Measurements from ENCODE around the gene MTUS2.

Gene MTUS2

GRCh38 chr13:29519921-29520320 lies 699.8 kb downstream of the MTUS2 start:
- Histone ChIP-seq H3K4me1 (ENCODE audit: control insufficient read depth in 1 of 2, insufficient read depth in 1 of 2, low read depth in 1 of 2, low read length in 1 of 2) (peaks cover 6 to 10% of the 10 kb centered on the region in 2 experiments), H3K27me3 (no peaks in the 10 kb centered on the region), H3K9me3 (no peaks in the 10 kb centered on the region), H3K27ac (no peak overlapping the region), H3K36me3 (peaks cover 53% of the 10 kb centered on the region), H3K4me3 (ENCODE audit: low read depth in 1 of 2, low read length in 1 of 2) (no peak overlapping the region)
- no peak for TF ChIP-seq CTCF (IDR thresholded peaks at IDR 0.05)

DNA sequence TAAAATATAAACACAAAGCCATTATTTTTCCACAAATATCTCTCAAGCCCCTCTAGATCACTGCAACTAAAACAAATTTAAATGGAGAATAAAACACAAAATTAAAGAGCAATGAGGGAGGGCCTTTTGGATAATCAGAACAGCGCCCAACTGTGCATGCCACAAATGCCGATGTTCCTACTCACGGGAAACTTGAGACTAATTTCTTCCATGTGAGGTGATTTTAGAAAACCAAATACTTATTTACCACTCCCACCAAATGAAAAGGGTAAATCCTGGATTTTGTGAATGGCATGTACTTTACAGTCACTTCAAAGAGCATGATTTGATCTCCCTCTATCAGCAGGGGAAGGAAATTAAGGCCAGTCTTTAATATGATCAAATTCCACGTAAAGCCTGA lies 700.5 kb downstream of the MTUS2 start:
- Histone ChIP-seq H3K27ac (no peak overlapping the region), H3K36me3 (peaks cover 47% of the 10 kb centered on the region), H3K27me3 (no peaks in the 10 kb centered on the region), H3K4me1 (ENCODE audit: control insufficient read depth in 1 of 2, insufficient read depth in 1 of 2, low read depth in 1 of 2, low read length in 1 of 2) (peaks cover 6 to 10% of the 10 kb centered on the region in 2 experiments), H3K4me3 (ENCODE audit: low read depth in 1 of 2, low read length in 1 of 2) (no peak overlapping the region), H3K9me3 (no peaks in the 10 kb centered on the region)
- no peak for TF ChIP-seq CTCF (IDR thresholded peaks at IDR 0.05)

- Histone ChIP-seq H3K4me1 (ENCODE audit: control insufficient read depth in 1 of 2, insufficient read depth in 1 of 2, low read depth in 1 of 2, low read length in 1 of 2) (peaks cover 6 to 10% of the 10 kb centered on the region in 2 experiments), H3K27me3 (no peaks in the 10 kb centered on the region), H3K27ac (no peak overlapping the region), H3K9me3 (no peaks in the 10 kb centered on the region), H3K36me3 (peaks cover 43% of the 10 kb centered on the region), H3K4me3 (ENCODE audit: low read depth in 1 of 2, low read length in 1 of 2) (no peak overlapping the region)
- TF ChIP-seq CTCF (IDR thresholded peaks at IDR 0.05): no peak
These were observed 701.2 kb downstream of the MTUS2 start for GRCh38 chr13:29521336-29521735.

DNA sequence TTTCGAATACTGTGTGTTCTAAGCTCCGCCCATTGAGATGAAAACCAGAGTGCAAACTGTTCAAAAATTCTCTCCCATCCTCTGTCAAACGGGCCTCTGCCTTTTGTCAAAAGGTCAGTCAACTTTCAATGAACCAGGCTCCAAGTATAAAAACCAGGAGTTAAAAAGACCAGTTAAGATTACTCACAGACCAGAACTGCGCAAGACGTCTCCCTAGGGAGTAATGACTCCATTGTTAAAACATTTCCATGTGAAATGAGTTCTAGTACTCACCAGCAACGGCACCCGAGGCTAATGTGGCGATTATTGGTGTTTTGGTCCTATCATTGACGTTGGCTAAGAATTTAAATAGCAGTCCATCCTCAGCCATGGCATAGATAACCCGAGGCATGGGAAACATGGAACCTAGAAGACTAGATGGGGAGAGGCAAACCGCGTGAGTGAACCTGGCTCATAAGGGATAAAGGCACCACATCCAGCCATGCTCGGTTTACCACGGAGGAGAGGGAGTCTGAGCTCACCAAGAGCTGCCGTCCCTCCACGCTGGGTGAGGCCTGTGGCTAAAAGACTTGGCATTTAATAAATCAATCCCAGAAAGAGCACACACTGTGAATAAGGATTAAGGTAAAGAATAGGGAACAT lies 702.0 kb downstream of the MTUS2 start:
- H3K9me3 ChIP-seq: no peaks in the 10 kb centered on the region

GRCh38 chr13:29523199-29523961 lies 703.2 kb downstream of the MTUS2 start:
- no peaks in the 10 kb centered on the region for H3K4me1 ChIP-seq (ENCODE audit: control insufficient read depth in 1 of 2, insufficient read depth in 1 of 2, low read depth in 1 of 2, low read length in 1 of 2)
- no peak for TF ChIP-seq CTCF (IDR thresholded peaks at IDR 0.05)
- no peaks in the 10 kb centered on the region for H3K9me3 ChIP-seq
- no peaks in the 10 kb centered on the region for H3K27me3 ChIP-seq
- H3K36me3 ChIP-seq: peaks cover 54% of the 10 kb centered on the region
- H3K4me3 ChIP-seq (ENCODE audit: low read depth in 1 of 2, low read length in 1 of 2): no peak overlapping the region
- H3K27ac ChIP-seq: no peak overlapping the region

More for the DNA sequence above, 702.0 kb downstream of the MTUS2 start:
- H3K36me3 ChIP-seq: peaks cover 43% of the 10 kb centered on the region
- no peak overlapping the region for H3K4me3 ChIP-seq (ENCODE audit: low read depth in 1 of 2, low read length in 1 of 2)
- peaks cover 3% of the 10 kb centered on the region in 2 experiments for H3K4me1 ChIP-seq (ENCODE audit: control insufficient read depth in 1 of 2, insufficient read depth in 1 of 2, low read depth in 1 of 2, low read length in 1 of 2)
- no peak overlapping the region for H3K27ac ChIP-seq
- no peaks in the 10 kb centered on the region for H3K27me3 ChIP-seq
- TF ChIP-seq CTCF (IDR thresholded peaks at IDR 0.05): no peak
